Trophoblast cell (in vitro differentiated cells and primary cell): Measurements from ENCODE around the gene MEGF6.
A peak's percentile ranks its signal among the peaks of the same experiment; 100 is the strongest.

ENCODE experiments used
- DNase-seq, 2 donors: peaks; one replicate each; pipeline ENCODE4 v3.0.0-alpha.2; 2016
- H2AFZ ChIP-seq: 2 replicates; pipeline ENCODE4 v1.6.1; 2013; ENCODE audit warnings: low read length, moderate library complexity, mild to moderate bottlenecking; ENCODE audit not compliant: insufficient read depth, poor library complexity
- H2AK5ac ChIP-seq: 2 replicates; pipeline ENCODE4 v1.6.1; 2013; ENCODE audit warnings: mild to moderate bottlenecking, low read length
- H2BK120ac ChIP-seq: 2 replicates; pipeline ENCODE4 v1.6.1; 2013; ENCODE audit warnings: low read length, mild to moderate bottlenecking, moderate library complexity; ENCODE audit not compliant: insufficient read depth, poor library complexity
- H2BK12ac ChIP-seq: 2 replicates; pipeline ENCODE4 v1.6.1; 2013; ENCODE audit warnings: mild to moderate bottlenecking, low read length, moderate library complexity
- H2BK5ac ChIP-seq: 2 replicates; pipeline ENCODE4 v1.6.1; 2013; ENCODE audit warnings: low read length, low read depth, moderate library complexity, mild to moderate bottlenecking; ENCODE audit not compliant: poor library complexity
- H3K14ac ChIP-seq: 2 replicates; pipeline ENCODE4 v1.6.1; 2013; ENCODE audit warnings: mild to moderate bottlenecking, low read length
- H3K18ac ChIP-seq: 2 replicates; pipeline ENCODE4 v1.6.1; 2013; ENCODE audit warnings: mild to moderate bottlenecking, low read length
- H3K23ac ChIP-seq: 2 replicates; pipeline ENCODE4 v1.6.1; 2013; ENCODE audit warnings: low read length
- H3K27ac ChIP-seq: 2 replicates; pipeline ENCODE4 v1.5.1; 2013; ENCODE audit warnings: low read depth, mild to moderate bottlenecking, inconsistent platforms, low read length, moderate library complexity
- H3K27me3 ChIP-seq: 2 replicates; pipeline ENCODE4 v1.6.1; 2013; ENCODE audit warnings: inconsistent platforms, mild to moderate bottlenecking, low read length, moderate library complexity; ENCODE audit not compliant: insufficient read depth
- H3K36me3 ChIP-seq, 2 experiments: 1 replicate in 1 of 2; 2 replicates in 1 of 2; pipeline ENCODE4 v1.6.1; 2013; ENCODE audit warnings: low read length in 2 of 2, mild to moderate bottlenecking in 2 of 2, moderate library complexity in 1 of 2; ENCODE audit not compliant: insufficient read depth in 2 of 2, control insufficient read depth in 1 of 2
- H3K4ac ChIP-seq: 2 replicates; pipeline ENCODE4 v1.6.1; 2013; ENCODE audit warnings: low read depth, mild to moderate bottlenecking, low read length, moderate library complexity
- H3K4me1 ChIP-seq, 2 experiments: 1 replicate in 1 of 2; 2 replicates in 1 of 2; pipeline ENCODE4 v1.6.1; 2013; ENCODE audit warnings: low read length in 2 of 2, mild to moderate bottlenecking in 2 of 2, moderate library complexity in 1 of 2; ENCODE audit not compliant: insufficient read depth in 2 of 2, control insufficient read depth in 1 of 2
- H3K4me2 ChIP-seq: 2 replicates; pipeline ENCODE4 v1.6.1; 2013; ENCODE audit warnings: inconsistent platforms, mild to moderate bottlenecking, low read length, moderate library complexity
- H3K4me3 ChIP-seq: 2 replicates; pipeline ENCODE4 v1.5.1; 2013; ENCODE audit warnings: mild to moderate bottlenecking, low read depth, low read length, inconsistent platforms
- H3K79me1 ChIP-seq: one replicate; pipeline ENCODE4 v1.6.1; 2013; ENCODE audit warnings: low read length
- H3K79me2 ChIP-seq: 2 replicates; pipeline ENCODE4 v1.6.1; 2013; ENCODE audit warnings: low read length, mild to moderate bottlenecking; ENCODE audit not compliant: control insufficient read depth, insufficient read depth, poor library complexity
- H3K9ac ChIP-seq: 2 replicates; pipeline ENCODE4 v1.6.1; 2013; ENCODE audit warnings: mild to moderate bottlenecking, low read length
- H3K9me3 ChIP-seq: 2 replicates; pipeline ENCODE4 v1.6.1; 2013; ENCODE audit warnings: low read depth, mild to moderate bottlenecking, control low read depth, inconsistent platforms, low read length; ENCODE audit not compliant: insufficient read depth
- H4K12ac ChIP-seq: 2 replicates; pipeline ENCODE4 v1.6.1; 2013; ENCODE audit warnings: low read depth, mild to moderate bottlenecking, low read length, moderate library complexity
- H4K8ac ChIP-seq: 2 replicates; pipeline ENCODE4 v1.6.1; 2013; ENCODE audit warnings: low read depth, mild to moderate bottlenecking, low read length, moderate library complexity
- H4K91ac ChIP-seq: one replicate; pipeline ENCODE4 v1.6.1; 2013; ENCODE audit warnings: low read depth, mild to moderate bottlenecking, low read length, moderate library complexity
- WGBS: extraction: QIAGEN DNeasy Blood & Tissue Kit; methylation state at CpG from one replicate; pipeline ENCODE4 v1.1.7; 2013; ENCODE audit warnings: missing lambda C conversion rate; ENCODE audit not compliant: insufficient read length, insufficient coverage; ENCODE audit errors: extremely low coverage; 5-methylcytosine and 5-hydroxymethylcytosine counted together

MEGF6 gene

DNA sequence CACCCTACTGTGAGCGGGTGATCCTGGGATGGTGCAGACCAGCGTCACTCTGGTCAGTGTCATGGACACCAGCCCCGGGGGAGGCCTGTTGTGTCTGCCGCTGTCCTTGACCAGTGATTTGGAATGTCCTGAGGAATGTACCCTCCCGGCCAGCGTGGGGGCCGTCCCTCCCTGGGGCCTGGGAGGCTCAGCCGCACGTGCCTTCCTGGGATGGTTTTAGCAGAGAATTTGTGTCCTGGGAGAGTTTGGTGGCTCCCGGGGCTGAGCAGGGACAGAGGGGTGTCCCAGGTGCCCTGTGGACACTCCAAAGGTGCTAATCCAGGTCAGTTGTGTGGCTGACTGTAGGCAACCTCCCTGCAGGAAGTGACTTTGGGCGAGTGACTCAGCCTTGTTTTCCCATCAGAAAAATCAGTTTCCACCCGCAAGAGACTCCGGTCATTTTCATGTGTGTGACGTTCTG lies 150.6 kb downstream of the MEGF6 start:
- no peak overlapping the region for H3K9ac ChIP-seq
- H2AFZ ChIP-seq: no peak overlapping the region
- H3K36me3 ChIP-seq: no peaks in the 10 kb centered on the region
- H2AK5ac ChIP-seq: no peak overlapping the region
- no peak overlapping the region for H3K23ac ChIP-seq
- no peak overlapping the region for H3K14ac ChIP-seq
- no peak overlapping the region for H2BK120ac ChIP-seq
- H3K4me3 ChIP-seq: no peak overlapping the region
- peak overlapping the region; percentile 18 for H3K4me2 ChIP-seq
- H2BK5ac ChIP-seq: no peak overlapping the region
- DNase-seq: peak; percentile 87
- no peaks in the 10 kb centered on the region for H3K27me3 ChIP-seq
- H4K12ac ChIP-seq: no peak overlapping the region
- peak overlapping the region; percentile 28 for H3K27ac ChIP-seq
- no peak overlapping the region for H3K18ac ChIP-seq
- no peak overlapping the region for H2BK12ac ChIP-seq
- H3K4ac ChIP-seq: no peak overlapping the region
- H3K79me2 ChIP-seq: no peaks in the 10 kb centered on the region
- H3K4me1 ChIP-seq: peaks cover 29 to 31% of the 10 kb centered on the region in 2 experiments
- H3K9me3 ChIP-seq: no peaks in the 10 kb centered on the region
- H4K8ac ChIP-seq: no peak overlapping the region
- no CpG with 5 or more reads among the region's 14 CpGs for WGBS
- peaks cover 12% of the 10 kb centered on the region for H3K79me1 ChIP-seq
- H4K91ac ChIP-seq: no peak overlapping the region

DNA sequence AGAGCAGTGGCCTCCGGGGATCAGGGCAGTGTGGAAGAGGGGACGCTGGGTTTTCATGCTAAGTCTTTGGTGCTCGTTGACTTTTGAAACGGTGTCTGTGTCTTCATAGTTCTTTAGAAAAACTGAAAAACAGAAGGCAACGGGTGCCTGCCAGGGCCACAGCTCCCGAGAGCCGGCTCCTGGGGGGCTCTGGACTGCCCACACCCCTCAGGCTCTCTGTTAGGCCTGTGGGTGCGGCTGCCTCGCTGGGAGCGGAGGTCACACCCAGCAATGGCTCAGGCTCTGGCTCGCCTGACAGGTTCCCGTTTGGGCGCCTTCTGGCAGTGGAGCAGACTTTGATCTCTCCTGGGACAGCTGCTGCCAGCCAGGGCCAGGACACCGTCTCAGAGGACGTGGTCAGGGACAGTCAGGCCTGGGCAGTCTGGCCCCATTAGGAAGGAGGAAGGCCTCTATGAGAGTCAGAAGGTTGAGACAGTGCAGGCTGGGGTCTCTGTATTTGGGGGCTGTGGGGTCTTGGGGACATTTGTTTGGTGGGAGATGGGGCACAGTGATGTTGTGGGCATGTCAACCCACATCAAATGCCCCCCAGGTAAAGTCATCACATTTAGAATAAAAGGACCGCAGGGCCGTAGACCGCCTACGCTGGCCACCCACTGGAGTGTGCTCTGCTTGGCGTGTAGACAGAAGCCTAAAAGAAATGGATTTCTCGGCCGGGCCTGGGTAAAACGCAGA lies 151.2 kb downstream of the MEGF6 start:
- Histone ChIP-seq H3K14ac (no peak overlapping the region), H2AK5ac (no peak overlapping the region), H4K8ac (no peak overlapping the region), H2BK12ac (peak overlapping the region; percentile 19), H3K79me1 (peaks cover 12% of the 10 kb centered on the region), H3K79me2 (no peaks in the 10 kb centered on the region), H2AFZ (no peak overlapping the region), H3K27me3 (no peaks in the 10 kb centered on the region), H2BK120ac (peak overlapping the region; percentile 18), H3K4me1 (peaks cover 29 to 33% of the 10 kb centered on the region in 2 experiments), H3K36me3 (no peaks in the 10 kb centered on the region), H3K9ac (no peak overlapping the region), H3K4me2 (peak overlapping the region; percentile 18), H4K12ac (no peak overlapping the region), H3K4me3 (no peak overlapping the region), H3K27ac (peak overlapping the region; percentile 28), H4K91ac (peak overlapping the region; percentile 7), H3K23ac (no peak overlapping the region), H3K9me3 (no peaks in the 10 kb centered on the region), H3K18ac (peak overlapping the region; percentile 33), H2BK5ac (no peak overlapping the region), H3K4ac (no peak overlapping the region)
- no CpG with 5 or more reads among the region's 23 CpGs for WGBS
- peak; percentile 83 to 87 for DNase-seq

DNA sequence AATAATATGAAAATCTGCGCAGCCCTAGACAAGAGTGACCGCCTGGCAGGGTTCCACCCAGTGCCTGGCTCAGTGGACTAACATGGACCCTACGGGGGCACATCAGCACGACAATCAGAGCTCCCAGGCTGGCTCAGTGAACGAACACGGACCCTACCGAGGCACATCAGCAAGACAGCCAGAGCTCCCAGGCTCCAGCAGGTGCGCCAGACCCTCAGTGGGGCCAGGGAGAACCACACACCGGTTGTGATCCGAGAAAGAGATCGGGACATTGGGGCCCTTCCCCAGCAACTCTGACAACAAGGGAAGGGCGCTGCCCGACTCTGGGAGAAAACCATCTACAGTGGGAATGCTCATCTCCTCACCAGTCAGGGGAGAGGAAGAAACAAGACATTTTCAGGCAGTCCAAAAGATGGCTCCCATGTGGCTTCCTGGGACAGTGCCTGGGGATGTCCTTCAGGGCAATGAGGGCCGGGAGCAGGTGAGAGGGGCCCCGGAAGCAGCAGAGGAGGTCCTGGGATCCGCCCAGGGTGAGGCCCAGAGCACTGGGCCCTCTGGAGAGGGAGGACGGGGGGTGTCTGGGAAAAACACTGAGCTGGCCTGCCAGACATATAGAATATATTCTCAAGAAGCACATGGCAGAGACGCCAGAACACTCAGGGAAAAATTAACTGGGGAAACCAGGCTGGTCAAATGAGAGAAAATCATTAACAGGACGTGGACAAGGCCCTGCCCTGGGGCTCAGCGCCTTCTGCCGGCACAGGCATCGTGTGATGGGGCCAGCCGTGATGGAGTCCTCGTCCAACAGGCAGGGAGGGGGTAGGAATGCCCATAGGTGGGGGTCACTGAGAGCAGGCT lies 152.0 kb downstream of the MEGF6 start:
- peak overlapping the region; percentile 28 for H3K27ac ChIP-seq
- no peak overlapping the region for H2AFZ ChIP-seq
- H2BK5ac ChIP-seq: no peak overlapping the region
- peak overlapping the region; percentile 33 for H3K18ac ChIP-seq
- H3K23ac ChIP-seq: no peak overlapping the region
- H3K27me3 ChIP-seq: no peaks in the 10 kb centered on the region
- H4K12ac ChIP-seq: no peak overlapping the region
- peak overlapping the region; percentile 18 for H2BK120ac ChIP-seq
- no peak overlapping the region for H3K9ac ChIP-seq
- DNase-seq: peak in 1 of 2 donors; percentile 27
- H3K79me1 ChIP-seq: peaks cover 14% of the 10 kb centered on the region
- peak overlapping the region; percentile 7 for H4K91ac ChIP-seq
- no CpG with 5 or more reads among the region's 24 CpGs for WGBS
- H3K4me1 ChIP-seq: peaks cover 29 to 33% of the 10 kb centered on the region in 2 experiments
- no peak overlapping the region for H3K14ac ChIP-seq
- H2BK12ac ChIP-seq: peak overlapping the region; percentile 41
- no peak overlapping the region for H3K4me2 ChIP-seq
- H3K36me3 ChIP-seq: no peaks in the 10 kb centered on the region
- H2AK5ac ChIP-seq: peak overlapping the region; percentile 31
- peaks cover 2% of the 10 kb centered on the region for H3K79me2 ChIP-seq
- H3K4ac ChIP-seq: no peak overlapping the region
- H3K9me3 ChIP-seq: no peaks in the 10 kb centered on the region
- H3K4me3 ChIP-seq: no peak overlapping the region
- H4K8ac ChIP-seq: no peak overlapping the region

DNA sequence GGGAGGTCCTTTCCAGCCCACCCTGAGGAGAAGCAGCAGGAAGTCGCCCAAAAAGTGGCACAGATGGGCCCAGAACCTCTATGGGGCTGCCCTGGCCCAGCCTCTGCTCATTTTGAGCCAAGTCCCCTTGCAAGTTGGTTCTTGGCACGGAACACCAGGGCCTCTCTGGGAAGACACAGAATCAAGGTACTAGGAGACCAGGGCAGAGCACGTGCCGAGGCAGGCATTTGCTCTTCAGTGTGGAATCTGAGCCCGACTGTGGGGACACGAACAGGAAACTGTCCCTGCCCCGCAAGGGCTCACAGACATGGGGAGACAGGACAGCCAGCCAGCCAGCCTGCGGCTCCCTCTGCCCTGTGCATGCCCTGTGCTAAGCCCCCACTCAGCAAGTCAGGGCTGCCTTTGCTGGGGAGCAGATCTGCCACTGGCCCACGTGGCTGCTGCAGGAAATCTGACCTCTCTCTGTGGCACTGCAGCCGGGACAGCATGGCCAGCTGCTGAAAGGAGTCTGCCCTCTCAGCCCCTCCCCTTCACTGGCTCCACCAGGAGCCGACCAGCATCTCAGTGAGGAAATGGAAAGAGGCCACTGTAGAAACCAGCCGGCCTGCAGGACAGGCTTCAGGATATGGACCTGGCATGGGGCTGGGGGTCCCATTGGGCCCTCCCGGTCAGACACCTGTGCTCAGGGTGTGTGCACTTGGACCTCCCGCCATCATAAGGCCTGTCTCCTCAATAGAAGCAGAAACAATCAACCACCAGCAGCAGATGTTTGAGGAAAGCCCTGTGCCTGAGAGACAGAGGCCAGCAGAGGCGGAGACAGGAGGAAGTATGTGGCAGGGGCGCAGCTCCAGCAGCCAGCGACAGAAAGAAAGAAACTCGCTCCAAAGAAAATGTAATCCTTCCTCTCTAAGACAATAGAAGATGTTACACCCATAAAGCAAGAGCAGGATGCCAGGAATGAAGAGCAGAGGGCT lies 153.1 kb downstream of the MEGF6 start:
- Histone ChIP-seq H3K27ac (no peak overlapping the region), H3K4ac (no peak overlapping the region), H3K14ac (no peak overlapping the region), H3K79me2 (peaks cover 2% of the 10 kb centered on the region), H3K4me3 (peak overlapping the region; percentile 12), H3K9ac (no peak overlapping the region), H3K4me2 (no peak overlapping the region), H3K23ac (no peak overlapping the region), H2BK120ac (no peak overlapping the region), H2BK5ac (no peak overlapping the region), H2AK5ac (no peak overlapping the region), H3K36me3 (no peaks in the 10 kb centered on the region), H3K4me1 (peaks cover 36 to 44% of the 10 kb centered on the region in 2 experiments), H3K9me3 (no peaks in the 10 kb centered on the region), H2BK12ac (no peak overlapping the region), H3K79me1 (peaks cover 20% of the 10 kb centered on the region), H4K91ac (no peak overlapping the region), H4K12ac (no peak overlapping the region), H2AFZ (no peak overlapping the region), H4K8ac (no peak overlapping the region), H3K18ac (no peak overlapping the region), H3K27me3 (no peaks in the 10 kb centered on the region)
- WGBS: no CpG with 5 or more reads among the region's 18 CpGs
- DNase-seq: peak; percentile 63
